Activated CD4-positive, alpha-beta T cell treated with anti-CD3 and anti-CD28 coated beads, Interleukin-10, Interleukin-2, amounts not matched to agents 100 ng/mL and 50 ng/mL, durations not matched to agents 16 hours and 8 hours (primary cell): ENCODE measurements around the gene IL17RE.

ENCODE experiments used
- DNase-seq: peaks from one replicate; pipeline ENCODE4 v3.0.0-alpha.2; 2020

The IL17RE gene

DNA sequence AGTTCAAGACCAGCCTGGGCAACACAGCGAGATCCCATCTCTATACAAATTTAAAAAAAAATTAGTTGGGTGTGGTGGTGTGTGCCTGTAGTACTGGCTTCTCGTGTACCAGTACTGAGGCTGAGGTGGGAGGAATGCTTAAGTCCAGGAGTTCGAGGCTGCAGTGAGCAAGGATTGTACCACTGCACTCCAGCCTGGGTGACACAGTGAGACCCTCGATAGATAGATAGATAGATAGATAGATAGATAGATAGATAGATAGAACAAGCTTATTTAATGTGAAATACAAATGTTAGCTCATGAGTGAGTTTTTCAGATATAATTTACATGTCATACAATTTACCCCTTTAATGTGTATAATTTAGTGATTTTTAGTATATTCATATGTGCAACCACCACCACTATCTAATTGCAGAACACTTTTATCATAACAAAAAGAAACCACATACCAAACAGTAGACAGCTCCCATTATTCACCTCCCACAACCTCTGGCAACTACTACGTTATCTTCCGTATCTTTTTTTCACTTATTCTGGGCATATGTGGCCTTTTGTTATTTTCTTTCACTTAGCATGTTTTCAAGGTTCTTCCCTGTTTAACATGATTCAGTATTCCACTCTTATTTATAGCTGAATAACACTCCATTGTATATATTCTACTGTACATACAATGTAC is 62.7 kb downstream of the IL17RE start:
- DNase-seq = no peak
